H4 (cell line): ENCODE data around the gene BMI1. TPM values are rescaled to one million over a fixed set of nuclear protein-coding genes. Genes with fewer than 3 reads are reported as not detected.
"Not testable (repeated sequence)": the region's sequence is repeated elsewhere in the genome, so short reads cannot be mapped to it uniquely, and the experiment has no call there.

ENCODE experiments used
- DNase-seq: peaks from one replicate; pipeline ENCODE4 v3.0.0-alpha.2; 2015; ENCODE audit warnings: low spot score
- total RNA-seq: library from RNA; depleted of rRNA; stranded (reverse); fragments of >200 nt; shearing (Covaris generic); gene quantifications from 2 replicates; pipeline ENCODE4 v1.2.3, GENCODE V29; 2014

The BMI1 gene
- total RNA-seq, 1 experiment from 2014 or later, result 58.6 TPM

DNA sequence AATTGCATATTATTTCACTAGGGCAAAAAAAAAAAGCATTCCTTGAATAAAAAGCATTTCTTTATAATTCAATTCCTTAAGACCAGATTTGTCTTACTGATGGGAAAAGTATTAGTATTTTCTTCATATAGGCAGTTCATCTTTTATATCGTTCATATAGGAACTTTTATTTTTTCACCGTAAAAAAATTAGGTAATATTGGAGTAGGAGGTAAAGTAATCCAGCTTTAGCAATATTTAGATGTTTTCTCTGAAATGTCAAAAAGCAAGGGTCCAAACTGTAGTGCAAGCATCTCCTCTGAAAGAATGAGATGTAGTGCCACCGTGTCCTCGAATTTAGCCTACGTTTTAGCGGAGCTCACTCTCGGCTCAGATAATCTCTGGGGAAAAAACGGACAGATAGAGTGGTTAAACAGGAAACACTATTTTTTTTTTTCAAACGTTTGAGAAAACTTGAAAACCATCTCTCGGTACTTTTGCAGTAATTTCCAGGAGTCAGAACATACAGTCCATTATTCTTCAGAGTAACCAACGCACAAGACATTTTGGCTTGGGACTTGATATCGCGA is 18.9 kb downstream of the BMI1 start:
- no peak for DNase-seq

DNA sequence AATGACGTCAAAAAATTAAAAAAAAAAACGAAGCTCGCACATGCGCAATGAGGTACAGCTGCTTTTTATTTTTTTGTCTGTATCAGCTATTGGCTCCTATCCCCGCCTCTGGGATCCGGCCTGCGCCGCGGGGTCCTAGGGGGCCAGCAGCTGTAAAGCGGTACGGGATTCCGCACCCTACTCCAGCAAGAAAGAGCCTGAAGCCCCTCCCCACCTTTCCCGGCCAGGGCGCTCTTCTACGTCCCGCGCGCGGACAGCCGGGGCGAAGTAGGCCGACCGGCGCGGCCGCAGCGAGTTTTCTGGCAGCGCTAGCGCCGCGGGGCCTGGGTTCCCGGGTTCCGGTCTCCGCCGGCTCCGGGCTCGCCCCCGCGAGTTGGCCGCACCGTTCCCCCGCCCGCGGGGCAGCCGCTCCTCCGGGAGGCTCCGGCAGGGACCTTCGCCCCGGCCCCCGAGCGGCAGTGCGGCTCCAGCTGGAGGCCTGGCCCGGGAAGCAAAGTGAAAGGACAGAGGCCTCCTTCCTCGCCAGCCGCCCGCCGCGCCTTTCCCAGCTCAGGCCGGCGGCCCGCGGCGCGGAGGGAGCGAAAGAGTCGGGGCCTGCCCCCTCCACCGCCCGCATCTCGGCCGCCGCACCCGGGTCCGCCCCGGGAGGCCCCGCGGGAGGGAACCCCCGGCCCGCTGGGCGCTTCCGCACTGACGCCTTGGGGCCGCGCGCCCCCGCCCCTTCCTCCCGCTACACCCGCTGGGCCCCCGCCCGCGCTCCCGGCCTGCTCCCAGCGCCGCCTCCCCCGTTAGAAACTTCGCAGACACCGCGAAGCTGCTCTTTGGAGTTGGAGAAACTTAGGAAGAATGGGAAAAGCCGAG is 19.7 kb downstream of the BMI1 start:
- peak; percentile 41 for DNase-seq

GRCh38 chr10:22341190-22341925 is 20.5 kb downstream of the BMI1 start:
- no peak for DNase-seq

GRCh38 chr10:22341926-22342196 is 21.0 kb downstream of the BMI1 start:
- DNase-seq, result no peak

GRCh38 chr10:22342421-22342820 is 21.5 kb downstream of the BMI1 start:
- no peak for DNase-seq

DNA sequence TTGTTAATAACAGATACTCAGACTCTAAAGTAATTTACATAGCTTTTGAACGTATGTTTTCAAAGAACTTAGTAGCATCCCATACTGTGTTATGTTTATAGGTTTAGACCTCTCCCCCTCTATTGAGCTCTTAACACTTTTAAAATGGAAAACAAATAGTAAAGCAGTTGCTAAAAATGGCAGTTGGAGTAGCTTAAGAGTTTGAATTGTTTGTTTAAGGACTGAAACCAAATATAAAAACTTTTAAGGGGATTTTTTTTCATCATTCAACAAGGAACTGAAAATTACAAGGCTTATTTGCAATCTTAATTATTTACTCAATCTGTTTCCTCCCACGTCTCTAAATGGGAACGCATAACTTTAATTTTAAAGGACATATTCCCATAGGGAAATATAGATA is 22.8 kb downstream of the BMI1 start:
- no peak for DNase-seq

DNA sequence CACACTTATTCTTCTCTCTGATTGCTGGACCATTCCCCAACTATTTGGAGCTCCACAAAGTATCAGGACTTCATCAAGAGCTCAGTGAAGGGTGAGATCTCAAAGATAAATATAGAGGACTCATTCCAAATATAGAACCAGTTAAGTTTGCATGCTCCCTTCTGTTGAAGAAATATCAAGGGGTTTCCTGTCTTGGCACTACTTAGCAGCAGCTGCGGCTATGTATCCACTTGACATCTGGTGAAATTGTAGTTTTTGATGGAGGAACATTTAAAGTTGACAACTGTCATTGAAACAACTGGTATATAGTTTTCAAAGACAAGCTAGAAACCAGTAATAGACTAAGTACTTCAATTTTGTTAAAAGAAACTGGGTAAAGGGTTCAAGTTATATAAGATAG is 23.4 kb downstream of the BMI1 start:
- DNase-seq, result no peak

DNA sequence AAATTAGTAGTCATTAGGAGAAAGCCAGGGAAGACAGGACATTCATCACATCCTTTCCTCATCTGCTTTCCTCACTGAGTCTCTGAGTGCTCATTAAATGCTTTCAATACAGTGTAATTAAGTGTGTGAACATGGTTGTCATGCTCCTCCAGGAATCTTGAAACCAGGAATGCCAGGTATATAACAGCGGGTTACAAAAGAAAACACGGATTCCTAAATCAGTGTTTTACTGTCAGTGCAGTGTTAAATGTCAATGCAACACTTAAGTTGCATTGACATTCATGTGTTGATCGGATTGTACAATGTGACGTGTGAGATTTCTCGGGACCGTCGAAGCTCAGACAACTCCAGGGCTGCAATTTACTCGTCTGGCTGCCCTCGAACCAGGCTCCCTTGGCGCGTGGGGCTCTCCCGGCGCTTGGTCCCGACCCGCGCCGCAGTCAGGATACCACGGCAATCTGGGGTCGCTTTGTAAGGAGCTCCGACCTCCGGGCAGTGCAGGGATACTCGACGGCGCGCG is 23.9 kb downstream of the BMI1 start:
- no peak for DNase-seq

GRCh38 chr10:22345301-22346095 is 24.6 kb downstream of the BMI1 start, which contains the start of gene SPAG6:
Gene SPAG6, plus strand, starts transcription at chr10:22345496. Its CDS starts 116 bp downstream, at chr10:22345612.
- DNase-seq, result no peak

DNA sequence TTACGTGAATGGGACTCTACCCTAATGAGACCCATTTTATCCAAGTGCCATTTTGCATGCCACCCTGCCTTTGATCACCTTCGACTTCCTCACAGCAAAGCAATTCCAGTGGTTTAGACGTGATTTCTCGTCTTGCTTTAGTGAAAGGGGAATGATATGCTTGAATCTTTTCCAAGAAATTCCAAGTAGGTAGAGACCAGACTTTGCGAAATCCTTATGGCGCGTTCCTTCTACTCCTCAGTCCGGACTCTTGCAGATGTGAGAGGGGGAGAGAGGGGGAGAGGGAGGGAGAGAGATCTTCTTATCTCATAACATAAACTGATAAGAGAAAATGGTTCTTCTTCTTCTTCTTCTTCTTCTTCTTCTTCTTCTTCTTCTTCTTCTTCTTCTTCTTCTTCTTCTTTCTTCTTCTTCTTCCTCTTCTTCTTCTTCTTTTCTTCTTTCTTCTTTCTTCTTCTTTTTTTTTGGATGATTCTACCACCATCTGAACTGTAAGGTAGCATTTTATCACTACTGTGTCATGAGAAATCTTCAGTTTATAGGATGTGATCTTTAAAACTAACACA is 25.3 kb downstream of the BMI1 start:
- no peak for DNase-seq

GRCh38 chr10:22349755-22350154 is 28.9 kb downstream of the BMI1 start:
- no peak for DNase-seq

GRCh38 chr10:22351131-22351703 is 30.3 kb downstream of the BMI1 start:
- DNase-seq, result no peak

DNA sequence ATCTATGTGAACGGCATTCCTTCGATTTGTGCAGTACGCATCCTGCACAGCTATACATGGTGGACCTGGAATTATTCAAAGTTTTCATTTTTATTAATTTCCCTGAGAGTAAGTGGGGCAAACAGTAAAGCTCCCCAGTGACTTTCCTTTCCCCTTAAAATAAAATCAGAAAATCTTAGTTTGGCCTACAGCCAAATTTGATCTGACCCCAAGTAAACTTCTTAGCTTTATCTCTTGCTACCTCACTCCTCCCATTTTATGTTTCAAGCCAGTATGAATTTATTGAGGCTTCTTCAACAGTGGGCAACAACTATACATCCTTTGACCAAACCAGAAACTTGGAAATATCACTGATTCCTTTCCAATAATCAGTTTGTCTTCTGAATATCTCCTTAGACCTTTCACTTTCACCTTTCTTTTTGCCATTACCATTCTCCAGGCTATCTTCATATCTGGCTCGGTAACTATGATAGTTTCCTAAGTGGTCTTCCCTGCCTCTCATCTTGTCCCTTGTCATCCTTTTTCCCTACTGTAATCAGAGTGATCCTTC is 35.5 kb downstream of the BMI1 start:
- no peak for DNase-seq

GRCh38 chr10:22357770-22358169 is 36.9 kb downstream of the BMI1 start:
- DNase-seq, result not testable (repeated sequence)

DNA sequence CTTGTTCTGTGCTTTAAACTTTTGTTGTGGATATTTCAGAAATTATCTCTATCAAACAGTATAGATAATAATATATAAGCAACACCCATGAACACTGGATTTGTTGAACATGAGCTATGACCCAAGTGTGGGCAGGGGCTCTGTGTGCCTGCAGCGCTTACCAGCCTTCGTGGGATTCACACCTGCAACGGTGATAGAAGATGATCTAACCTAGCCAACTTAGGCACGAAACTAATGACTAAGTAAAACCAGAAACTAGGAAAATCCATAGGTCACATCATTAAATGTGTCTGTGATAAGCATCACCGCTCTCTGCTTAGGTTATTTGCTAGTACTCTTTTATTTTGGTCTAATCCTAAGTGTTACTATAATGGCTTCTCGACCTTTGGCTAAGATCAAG is 42.4 kb downstream of the BMI1 start:
- no peak for DNase-seq

GRCh38 chr10:22364407-22365140 is 43.7 kb downstream of the BMI1 start:
- DNase-seq, result no peak

GRCh38 chr10:22365233-22365632 is 44.3 kb downstream of the BMI1 start:
- no peak for DNase-seq

GRCh38 chr10:22365644-22366434 is 44.9 kb downstream of the BMI1 start:
- no peak for DNase-seq

DNA sequence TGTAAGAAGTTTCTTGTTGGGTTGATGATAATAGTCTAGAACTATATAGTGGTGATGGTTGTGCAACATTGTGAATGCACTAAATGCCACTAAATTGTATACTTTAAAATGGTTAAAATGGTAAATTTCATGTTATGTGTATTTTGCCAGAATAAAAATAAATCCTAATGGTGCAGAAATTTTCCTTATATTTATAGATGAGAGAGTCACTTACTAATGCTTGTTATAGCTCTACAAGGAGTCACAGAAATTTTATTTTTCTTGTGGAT is 45.5 kb downstream of the BMI1 start:
- no peak for DNase-seq

DNA sequence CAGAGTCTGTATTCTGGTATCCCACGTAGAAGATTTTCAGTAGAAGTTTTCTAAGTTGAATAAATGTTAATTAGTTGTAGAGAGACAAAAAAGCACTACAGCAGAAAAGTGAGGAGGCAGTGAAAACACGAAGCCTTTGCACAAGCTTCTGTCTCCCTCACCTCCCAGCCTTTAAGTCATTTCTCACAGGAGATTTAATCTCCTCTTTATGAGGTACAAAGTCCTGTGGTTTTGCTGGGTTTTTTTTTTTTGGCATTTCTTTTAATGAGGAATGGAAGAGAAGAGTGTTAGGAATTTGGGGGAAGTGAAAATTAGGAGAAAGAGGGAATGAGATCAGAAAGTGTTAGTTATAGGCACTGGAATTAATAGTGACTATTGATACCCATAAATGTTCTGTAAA is 45.9 kb downstream of the BMI1 start:
- no peak for DNase-seq
